Rectal smooth muscle tissue (tissue), 1 donor: ENCODE data around the gene GPR132.
"Not testable (repeated sequence)": the region's sequence is repeated elsewhere in the genome, so short reads cannot be mapped to it uniquely, and the experiment has no call there.

ENCODE experiments used
- H3K27ac ChIP-seq: one replicate; pipeline ENCODE4 v1.7.0; 2013; ENCODE audit warnings: low read depth, low read length, inconsistent platforms
- H3K27me3 ChIP-seq: one replicate; pipeline ENCODE4 v1.7.0; 2013; ENCODE audit warnings: low read length; ENCODE audit not compliant: control insufficient read depth, insufficient read depth
- H3K36me3 ChIP-seq: one replicate; pipeline ENCODE4 v1.7.0; 2013; ENCODE audit warnings: low read length; ENCODE audit not compliant: control insufficient read depth, insufficient read depth
- H3K4me1 ChIP-seq: one replicate; pipeline ENCODE4 v1.7.0; 2013; ENCODE audit warnings: low read length; ENCODE audit not compliant: control insufficient read depth, insufficient read depth
- H3K4me3 ChIP-seq: one replicate; pipeline ENCODE4 v1.7.0; 2013; ENCODE audit warnings: low read length
- H3K9ac ChIP-seq: one replicate; pipeline ENCODE4 v1.7.0; 2013; ENCODE audit warnings: low read length

GPR132 gene

GRCh38 chr14:105050551-105050897 lies 14.7 kb downstream of the GPR132 start:
- Histone ChIP-seq H3K9ac (no peak overlapping the region), H3K27ac (no peak overlapping the region), H3K4me1 (peaks cover 2% of the 10 kb centered on the region), H3K36me3 (no peaks in the 10 kb centered on the region), H3K4me3 (no peak overlapping the region), H3K27me3 (no peaks in the 10 kb centered on the region)

GRCh38 chr14:105049753-105050550 lies 15.3 kb downstream of the GPR132 start:
- H3K27ac ChIP-seq = no peak overlapping the region
- peaks cover 2% of the 10 kb centered on the region for H3K4me1 ChIP-seq
- H3K27me3 ChIP-seq = no peaks in the 10 kb centered on the region
- no peak overlapping the region for H3K9ac ChIP-seq
- no peak overlapping the region for H3K4me3 ChIP-seq
- H3K36me3 ChIP-seq = no peaks in the 10 kb centered on the region

GRCh38 chr14:105047283-105048016 lies 17.8 kb downstream of the GPR132 start:
- Histone ChIP-seq H3K27me3 (no peaks in the 10 kb centered on the region), H3K9ac (no peak overlapping the region), H3K4me3 (no peak overlapping the region), H3K36me3 (no peaks in the 10 kb centered on the region), H3K4me1 (peaks cover 2% of the 10 kb centered on the region), H3K27ac (no peak overlapping the region)

- H3K4me3 ChIP-seq = no peak overlapping the region
- H3K4me1 ChIP-seq = peaks cover 2% of the 10 kb centered on the region
- H3K27me3 ChIP-seq = no peaks in the 10 kb centered on the region
- no peaks in the 10 kb centered on the region for H3K36me3 ChIP-seq
- no peak overlapping the region for H3K27ac ChIP-seq
- H3K9ac ChIP-seq = no peak overlapping the region
Measured at GRCh38 chr14:105046891-105047282, 18.3 kb downstream of the GPR132 start.

GRCh38 chr14:105045710-105046326 lies 19.4 kb downstream of the GPR132 start:
- Histone ChIP-seq H3K9ac (no peak overlapping the region), H3K4me3 (no peak overlapping the region), H3K27me3 (no peaks in the 10 kb centered on the region)

GRCh38 chr14:105043641-105044040 lies 21.6 kb downstream of the GPR132 start:
- Histone ChIP-seq H3K36me3 (no peaks in the 10 kb centered on the region), H3K4me3 (no peak overlapping the region), H3K4me1 (peaks cover 2% of the 10 kb centered on the region), H3K27me3 (no peaks in the 10 kb centered on the region), H3K9ac (no peak overlapping the region), H3K27ac (no peak overlapping the region)

More at GRCh38 chr14:105045710-105046326, 19.4 kb downstream of the GPR132 start:
- peaks cover 2% of the 10 kb centered on the region for H3K4me1 ChIP-seq
- no peaks in the 10 kb centered on the region for H3K36me3 ChIP-seq
- H3K27ac ChIP-seq = no peak overlapping the region

- no peak overlapping the region for H3K4me3 ChIP-seq
- H3K27ac ChIP-seq = no peak overlapping the region
- H3K9ac ChIP-seq = no peak overlapping the region
- H3K27me3 ChIP-seq = no peaks in the 10 kb centered on the region
- peaks cover 2% of the 10 kb centered on the region for H3K4me1 ChIP-seq
- no peaks in the 10 kb centered on the region for H3K36me3 ChIP-seq
Measured at GRCh38 chr14:105042813-105043212, 22.4 kb downstream of the GPR132 start.

GRCh38 chr14:105041841-105042765 lies 23.1 kb downstream of the GPR132 start:
- no peak overlapping the region for H3K9ac ChIP-seq
- H3K27me3 ChIP-seq = no peaks in the 10 kb centered on the region
- no peak overlapping the region for H3K27ac ChIP-seq

GRCh38 chr14:105039458-105040205 lies 25.6 kb downstream of the GPR132 start:
- Histone ChIP-seq H3K4me1 (no peaks in the 10 kb centered on the region), H3K27ac (no peak overlapping the region), H3K36me3 (no peaks in the 10 kb centered on the region), H3K4me3 (no peak overlapping the region), H3K9ac (no peak overlapping the region), H3K27me3 (no peaks in the 10 kb centered on the region)

More at GRCh38 chr14:105041841-105042765, 23.1 kb downstream of the GPR132 start:
- no peak overlapping the region for H3K4me3 ChIP-seq
- H3K36me3 ChIP-seq = no peaks in the 10 kb centered on the region
- H3K4me1 ChIP-seq = peaks cover 2% of the 10 kb centered on the region

GRCh38 chr14:105035616-105036015 lies 29.6 kb downstream of the GPR132 start:
- not testable (repeated sequence) for H3K9ac ChIP-seq, H3K4me1 ChIP-seq, H3K27ac ChIP-seq, H3K36me3 ChIP-seq, H3K27me3 ChIP-seq, H3K4me3 ChIP-seq

GRCh38 chr14:105034315-105035039 lies 30.8 kb downstream of the GPR132 start:
- Histone ChIP-seq H3K4me3 (no peak overlapping the region), H3K27ac (no peak overlapping the region), H3K36me3 (no peaks in the 10 kb centered on the region), H3K9ac (no peak overlapping the region), H3K27me3 (no peaks in the 10 kb centered on the region), H3K4me1 (no peaks in the 10 kb centered on the region)
